Liver (tissue), 3 donors: ENCODE data around the gene CAST.

ENCODE experiments used
- ATF3 ChIP-seq: IDR thresholded peaks from 2 replicates; pipeline ENCODE4 v1.6.1; 2016; ENCODE audit warnings: antibody characterized with exemption
- CTCF ChIP-seq: fragments of 150-350 bp; IDR thresholded peaks from 2 replicates; pipeline ENCODE4 v1.5.1; 2017; ENCODE audit warnings: improper control_type of control experiment, low read depth, low read length; ENCODE audit not compliant: missing input control
- RAD21 ChIP-seq, 2 donors: IDR thresholded peaks; 2 replicates each; pipeline ENCODE4 v1.6.1; 2016; ENCODE audit warnings: antibody characterized with exemption in 2 of 2, mild to moderate bottlenecking in 2 of 2
- REST ChIP-seq: IDR thresholded peaks from 2 replicates; pipeline ENCODE4 v1.6.1; 2016; ENCODE audit warnings: antibody characterized with exemption, mild to moderate bottlenecking
- TF ChIP-seq, protein P1 (sequence below): IDR thresholded peaks from 2 replicates; pipeline ENCODE4 v1.6.1; 2016; ENCODE audit warnings: antibody characterized with exemption
- donor health status: healthy.
- donor health status: healthy.

- TF ChIP-seq ATF3 (no peak), CTCF (no peak), REST (no peak), RAD21 (IDR thresholded peaks at IDR 0.05) (no peak)
- TF ChIP-seq, protein P1, sequence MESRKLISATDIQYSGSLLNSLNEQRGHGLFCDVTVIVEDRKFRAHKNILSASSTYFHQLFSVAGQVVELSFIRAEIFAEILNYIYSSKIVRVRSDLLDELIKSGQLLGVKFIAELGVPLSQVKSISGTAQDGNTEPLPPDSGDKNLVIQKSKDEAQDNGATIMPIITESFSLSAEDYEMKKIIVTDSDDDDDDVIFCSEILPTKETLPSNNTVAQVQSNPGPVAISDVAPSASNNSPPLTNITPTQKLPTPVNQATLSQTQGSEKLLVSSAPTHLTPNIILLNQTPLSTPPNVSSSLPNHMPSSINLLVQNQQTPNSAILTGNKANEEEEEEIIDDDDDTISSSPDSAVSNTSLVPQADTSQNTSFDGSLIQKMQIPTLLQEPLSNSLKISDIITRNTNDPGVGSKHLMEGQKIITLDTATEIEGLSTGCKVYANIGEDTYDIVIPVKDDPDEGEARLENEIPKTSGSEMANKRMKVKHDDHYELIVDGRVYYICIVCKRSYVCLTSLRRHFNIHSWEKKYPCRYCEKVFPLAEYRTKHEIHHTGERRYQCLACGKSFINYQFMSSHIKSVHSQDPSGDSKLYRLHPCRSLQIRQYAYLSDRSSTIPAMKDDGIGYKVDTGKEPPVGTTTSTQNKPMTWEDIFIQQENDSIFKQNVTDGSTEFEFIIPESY, result no peak
These were observed 110.4 kb downstream of the CAST start for GRCh38 chr5:96772542-96772941.
